Aorta (tissue), 5 donors: ENCODE measurements around the gene TBC1D8. TPM values are rescaled to one million over a fixed set of nuclear protein-coding genes. Genes with fewer than 3 reads are reported as not detected.

Experiments
- ATAC-seq: fragments of 200-7000 bp; cut with Tn5 transposase; one replicate; pipeline ENCODE4 v1.9.1; 2022; ENCODE audit warnings: moderate library complexity; ENCODE audit not compliant: low FRiP score
- DNase-seq, 2 donors: peaks; one replicate each; pipeline ENCODE4 v3.0.0-alpha.2; 2020
- H3K27ac ChIP-seq, 2 donors: one replicate each; pipeline ENCODE4 v1.5.1; 2013; ENCODE audit warnings: low read length in 2 of 2, mild to moderate bottlenecking in 2 of 2, moderate library complexity in 2 of 2, control low read depth in 1 of 2, inconsistent platforms in 1 of 2, low read depth in 1 of 2
- H3K27me3 ChIP-seq, 2 donors: one replicate each; pipeline ENCODE4 v1.6.1; 2013; ENCODE audit warnings: control low read depth in 1 of 2, low read length in 1 of 2, mild to moderate bottlenecking in 1 of 2, moderate library complexity in 1 of 2; ENCODE audit not compliant: insufficient read depth in 2 of 2, control insufficient read depth in 1 of 2
- H3K36me3 ChIP-seq, 2 donors: one replicate each; pipeline ENCODE4 v1.6.1; 2013; ENCODE audit warnings: control low read depth in 1 of 2, low read length in 1 of 2, mild to moderate bottlenecking in 1 of 2; ENCODE audit not compliant: insufficient read depth in 2 of 2, control insufficient read depth in 1 of 2
- H3K4me1 ChIP-seq, 2 donors: one replicate each; pipeline ENCODE4 v1.6.1; 2013; ENCODE audit warnings: low read length in 2 of 2, control low read depth in 1 of 2, mild to moderate bottlenecking in 1 of 2, moderate library complexity in 1 of 2; ENCODE audit not compliant: insufficient read depth in 2 of 2, control insufficient read depth in 1 of 2
- H3K4me3 ChIP-seq, 2 donors: one replicate each; pipeline ENCODE4 v1.5.1; 2013; ENCODE audit warnings: low read length in 2 of 2, control low read depth in 1 of 2, mild to moderate bottlenecking in 1 of 2
- H3K9me3 ChIP-seq: one replicate; pipeline ENCODE4 v1.6.1; 2013; ENCODE audit warnings: mild to moderate bottlenecking, low read length; ENCODE audit not compliant: control insufficient read depth
- whole genome bisulfite sequencing, 2 donors: extraction: QIAGEN DNeasy Blood & Tissue Kit; methylation state at CpG; one replicate each; pipeline ENCODE4 v1.1.7; 2013; 5-methylcytosine and 5-hydroxymethylcytosine counted together
- intact Hi-C, 2 donors: fragments of 100-400 bp; cut with DNase I; formaldehyde crosslinking; loops; one replicate each; pipeline versions ENCODE4 v1.14.2 to v1.15.0; 2022
- polyA plus RNA-seq, 2 donors: library from polyadenylated mRNA; stranded (reverse); fragments of 200-250 nt; gene quantifications; one replicate each; pipeline ENCODE4 v1.2.3, GENCODE V29; 2013
- total RNA-seq, 2 donors: library from RNA; stranded (reverse); fragmentation: NEBNext Ultra II Directional; extraction: Animal tissue kit (Norgen Biotek cat#: 25700); gene quantifications; one replicate each; pipeline ENCODE4 v1.2.1, GENCODE V29; 2021
- donor health status: healthy with polysubstance abuse.
- donor health status: Bipolar disorder and iron deficiency.
- donor health status: DM: no; HTN: no; CAD: no.
- donor health status: DM: no; HTN: no; CAD: no.
- donor health status: DM: yes; HTN: yes; CAD: no.

The TBC1D8 gene
- total and polyA plus RNA-seq, 4 donors = 7.8 to 28.8 (median 23.4) TPM

- H3K4me3 ChIP-seq = no peak overlapping the region
- no peak overlapping the region for H3K27ac ChIP-seq
- H3K9me3 ChIP-seq = no peaks in the 10 kb centered on the region
- peak in 1 of 2 donors; percentile 52 for DNase-seq
- H3K27me3 ChIP-seq = no peaks in the 10 kb centered on the region
- ATAC-seq = peak; percentile 41
- no peaks in the 10 kb centered on the region for H3K4me1 ChIP-seq
- intact Hi-C loops = no loop called here
- 77 to 88% methylated on average over 12 of the region's 12 CpGs for WGBS, 2 donors
- H3K36me3 ChIP-seq = no peaks in the 10 kb centered on the region
Observed at GRCh38 chr2:101047075-101047766, 104.0 kb downstream of the TBC1D8 start.

- Histone ChIP-seq H3K27ac (no peak overlapping the region), H3K36me3 (no peaks in the 10 kb centered on the region), H3K9me3 (no peaks in the 10 kb centered on the region), H3K4me3 (no peak overlapping the region), H3K4me1 (no peaks in the 10 kb centered on the region), H3K27me3 (no peaks in the 10 kb centered on the region)
- DNase-seq (peak in 1 of 2 donors; percentile 57), ATAC-seq (peak; percentile 31)
- 96 to 97% methylated on average over 10 of the region's 10 CpGs for WGBS, 2 donors
- intact Hi-C loops = no loop called here
Observed at GRCh38 chr2:101045330-101045729, 105.9 kb downstream of the TBC1D8 start.

- DNase-seq (no peak), ATAC-seq (no peak)
- H3K4me1 ChIP-seq = no peaks in the 10 kb centered on the region
- no peaks in the 10 kb centered on the region for H3K9me3 ChIP-seq
- intact Hi-C loops = no loop called here
- H3K27me3 ChIP-seq = no peaks in the 10 kb centered on the region
- H3K36me3 ChIP-seq = peaks cover 0 to 7% of the 10 kb centered on the region in 2 donors
- no peak overlapping the region for H3K27ac ChIP-seq
- 89 to 94% methylated on average over 4 of the region's 4 CpGs for WGBS, 2 donors
- no peak overlapping the region for H3K4me3 ChIP-seq
Observed at GRCh38 chr2:101041413-101041812, 109.8 kb downstream of the TBC1D8 start.

- H3K4me1 ChIP-seq = no peaks in the 10 kb centered on the region
- 93 to 95% methylated on average over 6 of the region's 6 CpGs for WGBS, 2 donors
- H3K36me3 ChIP-seq = peaks cover 0 to 7% of the 10 kb centered on the region in 2 donors
- no peak overlapping the region for H3K27ac ChIP-seq
- DNase-seq (no peak), ATAC-seq (no peak)
- intact Hi-C loops = no loop called here
- H3K27me3 ChIP-seq = no peaks in the 10 kb centered on the region
- H3K9me3 ChIP-seq = no peaks in the 10 kb centered on the region
- no peak overlapping the region for H3K4me3 ChIP-seq
Observed at GRCh38 chr2:101040761-101041160, 110.4 kb downstream of the TBC1D8 start.

- H3K27ac ChIP-seq = no peak overlapping the region
- H3K4me3 ChIP-seq = no peak overlapping the region
- intact Hi-C loops = no loop called here
- WGBS, 2 donors = 84 to 87% methylated on average over 13 of the region's 13 CpGs
- H3K27me3 ChIP-seq = no peaks in the 10 kb centered on the region
- H3K4me1 ChIP-seq = no peaks in the 10 kb centered on the region
- H3K36me3 ChIP-seq = peaks cover 0 to 9% of the 10 kb centered on the region in 2 donors
- peak in 1 of 2 donors; percentile 68 for DNase-seq
- no peaks in the 10 kb centered on the region for H3K9me3 ChIP-seq
- ATAC-seq = no peak
Observed at GRCh38 chr2:101040072-101040471, 111.1 kb downstream of the TBC1D8 start.

GRCh38 chr2:101038455-101039255, 112.5 kb downstream of the TBC1D8 start:
- H3K36me3 ChIP-seq = peaks cover 0 to 13% of the 10 kb centered on the region in 2 donors
- no peaks in the 10 kb centered on the region for H3K4me1 ChIP-seq
- H3K9me3 ChIP-seq = no peaks in the 10 kb centered on the region
- ATAC-seq (no peak), DNase-seq (peak in 1 of 2 donors; percentile 68)
- 91 to 92% methylated on average over 21 of the region's 21 CpGs for WGBS, 2 donors
- H3K27me3 ChIP-seq = no peaks in the 10 kb centered on the region
- intact Hi-C loops = loop anchor here in 1 of 2 donors (5.0 kb wide), 2 partner anchors 114 to 169 kb away; partner anchors contain the start of gene TBC1D8
- H3K4me3 ChIP-seq = no peak overlapping the region
- H3K27ac ChIP-seq = no peak overlapping the region

- H3K27ac ChIP-seq = no peak overlapping the region
- ATAC-seq = no peak
- H3K4me1 ChIP-seq = no peaks in the 10 kb centered on the region
- WGBS, 2 donors = 92 to 94% methylated on average over 19 of the region's 19 CpGs
- H3K4me3 ChIP-seq = no peak overlapping the region
- H3K9me3 ChIP-seq = no peaks in the 10 kb centered on the region
- peaks cover 0 to 13% of the 10 kb centered on the region in 2 donors for H3K36me3 ChIP-seq
- no peak for DNase-seq
- intact Hi-C loops = loop anchor here (2.0 to 5.0 kb wide), 3 partner anchors 115 to 170 kb away; partner anchors contain the start of gene TBC1D8 (in 1 of the 2)
- no peaks in the 10 kb centered on the region for H3K27me3 ChIP-seq
Observed at GRCh38 chr2:101037161-101037755, 113.9 kb downstream of the TBC1D8 start.

GRCh38 chr2:101036562-101036961, 114.6 kb downstream of the TBC1D8 start:
- H3K4me3 ChIP-seq = no peak overlapping the region
- H3K9me3 ChIP-seq = no peaks in the 10 kb centered on the region
- DNase-seq = no peak
- no peaks in the 10 kb centered on the region for H3K4me1 ChIP-seq
- H3K36me3 ChIP-seq = peaks cover 0 to 13% of the 10 kb centered on the region in 2 donors
- H3K27ac ChIP-seq = no peak overlapping the region
- WGBS, 2 donors = 69 to 71% methylated on average over 2 of the region's 2 CpGs
- no peaks in the 10 kb centered on the region for H3K27me3 ChIP-seq
- intact Hi-C loops = loop anchor here (1.0 to 5.0 kb wide), 4 partner anchors 116 to 171 kb away; partner anchors contain the start of gene TBC1D8 (in 1 of the 2)
- no peak for ATAC-seq
